ENCODE measurements around the gene CHIT1. TPM values are rescaled to one million over a fixed set of nuclear protein-coding genes. Genes with fewer than 3 reads are reported as not detected.

CHIT1 gene
- total and polyA plus RNA-seq, 8 donors, result 0.05 to 0.38 (median 0.24) TPM

GRCh38 chr1:203185061-203185461 is 44.4 kb downstream of the CHIT1 start:
- Histone ChIP-seq H3K4me1 (no peaks in the 10 kb centered on the region), H3K36me3 (no peaks in the 10 kb centered on the region), H3K27me3 (no peaks in the 10 kb centered on the region), H3K4me3 (no peak overlapping the region), H3K9me3 (no peaks in the 10 kb centered on the region), H3K27ac (no peak overlapping the region)
- TF ChIP-seq, protein P1, sequence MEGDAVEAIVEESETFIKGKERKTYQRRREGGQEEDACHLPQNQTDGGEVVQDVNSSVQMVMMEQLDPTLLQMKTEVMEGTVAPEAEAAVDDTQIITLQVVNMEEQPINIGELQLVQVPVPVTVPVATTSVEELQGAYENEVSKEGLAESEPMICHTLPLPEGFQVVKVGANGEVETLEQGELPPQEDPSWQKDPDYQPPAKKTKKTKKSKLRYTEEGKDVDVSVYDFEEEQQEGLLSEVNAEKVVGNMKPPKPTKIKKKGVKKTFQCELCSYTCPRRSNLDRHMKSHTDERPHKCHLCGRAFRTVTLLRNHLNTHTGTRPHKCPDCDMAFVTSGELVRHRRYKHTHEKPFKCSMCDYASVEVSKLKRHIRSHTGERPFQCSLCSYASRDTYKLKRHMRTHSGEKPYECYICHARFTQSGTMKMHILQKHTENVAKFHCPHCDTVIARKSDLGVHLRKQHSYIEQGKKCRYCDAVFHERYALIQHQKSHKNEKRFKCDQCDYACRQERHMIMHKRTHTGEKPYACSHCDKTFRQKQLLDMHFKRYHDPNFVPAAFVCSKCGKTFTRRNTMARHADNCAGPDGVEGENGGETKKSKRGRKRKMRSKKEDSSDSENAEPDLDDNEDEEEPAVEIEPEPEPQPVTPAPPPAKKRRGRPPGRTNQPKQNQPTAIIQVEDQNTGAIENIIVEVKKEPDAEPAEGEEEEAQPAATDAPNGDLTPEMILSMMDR (IDR thresholded peaks at IDR 0.05), result no peak
- no peak for ATAC-seq
- 85 to 89% methylated on average over 10 of the region's 10 CpGs for WGBS, 2 donors
- no peak for FAIRE-seq
- intact Hi-C loops (cut with DNase I), result no loop called here
- no peak for DNase-seq

GRCh38 chr1:203184467-203184866 is 45.0 kb downstream of the CHIT1 start:
- FAIRE-seq, result no peak
- Histone ChIP-seq H3K9me3 (no peaks in the 10 kb centered on the region), H3K27me3 (no peaks in the 10 kb centered on the region), H3K36me3 (no peaks in the 10 kb centered on the region), H3K4me1 (no peaks in the 10 kb centered on the region), H3K4me3 (no peak overlapping the region), H3K27ac (no peak overlapping the region)
- no peak for DNase-seq
- TF ChIP-seq, protein P1 (IDR thresholded peaks at IDR 0.05), result no peak
- WGBS, 2 donors, result 67 to 91% methylated on average over 4 of the region's 4 CpGs
- no peak for ATAC-seq
- intact Hi-C loops (cut with DNase I), result no loop called here

GRCh38 chr1:203183828-203184227 is 45.6 kb downstream of the CHIT1 start:
- TF ChIP-seq, protein P1 (IDR thresholded peaks at IDR 0.05), result no peak
- H3K36me3 ChIP-seq, result no peaks in the 10 kb centered on the region
- intact Hi-C loops (cut with DNase I), result no loop called here
- H3K4me3 ChIP-seq, result no peak overlapping the region
- DNase-seq (no peak), ATAC-seq (no peak), FAIRE-seq (no peak)
- no peaks in the 10 kb centered on the region for H3K9me3 ChIP-seq
- H3K4me1 ChIP-seq, result no peaks in the 10 kb centered on the region
- H3K27me3 ChIP-seq, result no peaks in the 10 kb centered on the region
- WGBS, 2 donors, result 76 to 85% methylated on average over 2 of the region's 2 CpGs
- no peak overlapping the region for H3K27ac ChIP-seq

- no peaks in the 10 kb centered on the region for H3K9me3 ChIP-seq
- H3K27me3 ChIP-seq, result no peaks in the 10 kb centered on the region
- H3K4me1 ChIP-seq, result no peaks in the 10 kb centered on the region
- no peaks in the 10 kb centered on the region for H3K36me3 ChIP-seq
- no peak for ATAC-seq
- FAIRE-seq, result no peak
- intact Hi-C loops (cut with DNase I), result no loop called here
- WGBS, 2 donors, result 84 to 86% methylated on average over 7 of the region's 7 CpGs
- H3K4me3 ChIP-seq, result no peak overlapping the region
- no peak for DNase-seq
- TF ChIP-seq, protein P1 (IDR thresholded peaks at IDR 0.05), result no peak
- no peak overlapping the region for H3K27ac ChIP-seq
Observed at GRCh38 chr1:203182387-203182953, 47.0 kb downstream of the CHIT1 start.

GRCh38 chr1:203181586-203182386 is 47.7 kb downstream of the CHIT1 start:
- Histone ChIP-seq H3K4me1 (no peaks in the 10 kb centered on the region), H3K36me3 (no peaks in the 10 kb centered on the region), H3K27me3 (no peaks in the 10 kb centered on the region), H3K4me3 (no peak overlapping the region), H3K27ac (no peak overlapping the region), H3K9me3 (no peaks in the 10 kb centered on the region)
- TF ChIP-seq, protein P1 (IDR thresholded peaks at IDR 0.05), result no peak
- ATAC-seq (no peak), FAIRE-seq (no peak), DNase-seq (no peak)
- WGBS, 2 donors, result 75 to 77% methylated on average over 9 to 10 of the region's 10 CpGs
- intact Hi-C loops (cut with DNase I), result no loop called here
